HG03354 (cell line): Measurements from ENCODE around the gene MST1.
"Not testable (repeated sequence)": the region's sequence is repeated elsewhere in the genome, so short reads cannot be mapped to it uniquely, and the experiment has no call there.

Source experiments
- ATAC-seq: cut with Tn5 transposase; IDR thresholded peaks from one replicate; pipeline ENCODE4 v1.9.1; 2021; ENCODE audit warnings: mild to moderate bottlenecking; ENCODE audit not compliant: unreplicated experiment, poor library complexity, severe bottlenecking

The MST1 gene

DNA sequence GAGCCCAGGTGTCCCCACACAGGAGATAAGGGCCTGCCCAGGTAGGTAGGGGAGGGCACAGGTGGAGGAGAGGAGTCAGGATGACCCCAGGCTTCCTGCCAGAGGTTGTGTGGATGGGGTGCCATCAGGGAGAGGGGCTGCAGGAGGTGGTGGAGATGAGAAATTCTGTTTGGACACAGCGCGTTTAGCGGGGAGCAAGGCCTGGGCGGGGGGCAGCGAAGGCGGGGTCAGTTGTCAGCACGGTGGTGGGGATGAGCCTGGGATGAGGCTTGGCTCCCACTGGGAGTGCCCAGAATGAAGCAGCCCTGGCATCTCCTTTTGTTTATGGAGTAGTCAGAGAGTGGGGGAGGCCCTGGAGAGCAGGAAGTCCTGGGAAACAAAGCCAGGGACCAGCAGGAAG lies 14.7 kb upstream of the MST1 start:
- no peak for ATAC-seq

DNA sequence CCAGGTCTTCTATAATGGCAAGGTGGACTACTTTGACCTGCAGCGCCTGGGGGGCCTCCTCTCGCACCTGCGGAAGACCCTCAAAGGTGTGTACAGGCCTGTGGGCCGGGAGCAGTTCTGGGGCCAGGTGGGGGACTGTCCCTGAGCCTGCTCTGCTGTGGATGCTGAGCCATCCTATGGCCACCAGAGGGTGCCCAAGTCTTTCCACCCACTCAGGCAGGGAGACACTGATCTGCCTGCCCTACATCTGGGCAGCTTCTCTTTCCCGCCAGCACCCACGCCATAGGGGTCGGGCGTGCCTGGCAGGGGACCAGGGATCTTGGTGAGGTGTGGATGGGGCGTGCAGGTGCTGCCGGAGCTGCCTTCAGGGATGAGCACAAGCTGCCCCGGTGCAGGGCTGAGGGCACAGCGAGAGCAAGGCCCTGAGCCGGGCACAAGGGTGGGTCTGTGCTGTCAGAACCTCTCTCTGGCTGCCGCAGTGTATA lies 14.2 kb upstream of the MST1 start:
- ATAC-seq: peak; percentile 67

DNA sequence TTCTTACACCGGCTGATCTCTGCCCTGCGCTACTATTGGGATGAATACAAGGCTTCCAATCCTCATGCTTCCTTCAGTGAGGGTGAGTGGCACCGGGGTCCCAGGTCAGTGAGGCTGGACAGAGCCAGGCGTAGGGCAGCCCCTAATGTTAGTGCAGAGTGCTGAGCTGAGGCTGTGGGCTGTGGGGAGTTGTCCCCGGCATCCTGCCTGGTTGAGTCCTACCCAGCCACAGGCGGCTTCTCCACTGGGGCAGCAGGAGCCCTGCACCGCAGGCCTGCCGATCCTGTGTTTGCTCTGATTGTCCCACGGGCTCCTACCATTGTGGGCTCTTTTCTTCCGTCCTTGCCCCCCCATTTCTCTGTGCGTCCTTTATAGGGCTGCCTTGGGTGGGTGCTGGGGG lies 13.4 kb upstream of the MST1 start:
- no peak for ATAC-seq

DNA sequence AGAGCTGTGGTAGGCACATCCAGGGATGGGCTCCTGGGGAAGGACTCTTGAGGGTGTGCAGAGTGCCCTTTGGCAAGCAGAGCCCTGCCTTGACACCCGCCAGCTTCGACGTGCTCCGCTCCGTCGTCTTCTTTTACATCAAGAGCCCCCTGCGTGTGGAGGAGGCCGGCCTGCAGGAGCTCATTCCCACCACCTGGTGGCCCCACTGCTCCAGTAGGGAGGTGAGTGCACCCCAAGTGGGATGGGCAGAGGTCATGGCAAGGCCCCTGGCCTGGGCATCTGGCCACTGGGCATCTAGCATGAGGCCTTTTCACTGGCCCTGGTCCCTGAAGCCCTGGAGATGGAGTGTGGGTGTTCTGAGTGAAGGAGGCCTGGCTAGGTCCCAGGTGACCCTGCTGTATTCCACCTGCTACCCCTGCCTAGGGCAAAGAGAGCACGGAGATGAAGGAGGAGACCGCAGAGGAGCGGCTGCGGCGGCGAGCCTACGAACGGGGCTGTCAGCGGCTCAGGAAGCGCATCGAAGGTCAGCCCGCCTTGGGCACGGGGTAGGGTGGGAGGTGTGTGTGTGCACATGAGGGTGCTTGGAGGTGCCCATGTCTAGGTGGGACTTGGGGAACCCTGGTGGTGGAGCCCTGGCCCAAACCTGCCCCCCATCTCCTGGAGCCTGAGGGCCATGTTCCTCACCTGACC lies 12.3 kb upstream of the MST1 start:
- ATAC-seq: no peak

DNA sequence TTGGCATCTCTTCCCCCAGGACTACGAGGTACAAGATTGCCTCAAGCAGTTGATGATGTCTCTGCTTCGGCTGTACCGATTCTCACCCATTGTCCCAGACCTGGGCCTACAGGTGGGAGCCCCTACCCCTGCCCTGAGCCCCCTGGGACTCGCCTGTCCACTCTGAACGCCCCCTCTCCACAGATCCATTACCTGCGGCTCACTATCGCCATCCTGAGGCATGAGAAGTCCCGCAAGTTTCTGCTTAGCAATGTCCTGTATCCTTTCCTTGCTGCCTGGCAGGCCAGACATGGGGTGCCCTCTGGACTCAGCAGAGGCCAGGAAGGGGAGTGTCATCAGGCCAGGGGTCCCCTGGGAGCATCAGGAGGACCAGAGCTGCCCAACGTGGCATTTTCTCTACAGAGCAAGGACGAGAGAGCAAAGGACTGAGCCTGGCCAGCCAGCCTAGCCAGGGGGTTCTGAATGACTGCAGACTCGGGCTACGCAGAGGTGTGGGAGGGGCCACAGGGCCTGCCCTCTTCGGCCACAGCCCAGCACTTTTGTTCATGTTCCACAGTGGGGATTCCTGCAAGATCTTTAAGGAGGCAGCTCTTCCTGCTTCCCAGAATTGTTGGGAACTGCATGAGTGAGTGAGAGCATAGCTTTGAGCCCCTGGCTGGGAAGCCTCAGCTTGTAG lies 11.3 kb upstream of the MST1 start:
- no peak for ATAC-seq

DNA sequence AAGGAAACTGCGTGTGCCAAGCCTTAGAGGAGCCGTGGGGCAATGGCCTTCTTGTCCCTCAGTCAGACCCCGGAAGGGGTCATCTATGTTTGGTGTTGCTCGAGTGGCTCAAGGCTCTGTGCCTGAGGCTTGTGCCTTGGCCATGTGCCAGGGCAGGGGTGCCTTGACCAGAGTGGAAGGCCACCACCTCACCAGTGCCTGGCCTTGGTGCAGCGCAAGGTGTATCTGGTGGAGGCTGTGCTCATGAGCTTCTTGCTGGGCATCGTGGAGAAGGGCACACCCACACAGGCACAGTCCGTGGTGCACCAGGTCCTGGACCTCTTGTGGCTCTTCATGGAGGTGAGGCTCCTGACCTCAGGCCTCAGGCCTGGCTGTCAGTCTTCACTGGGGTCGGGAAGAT lies 10.7 kb upstream of the MST1 start:
- ATAC-seq: no peak

DNA sequence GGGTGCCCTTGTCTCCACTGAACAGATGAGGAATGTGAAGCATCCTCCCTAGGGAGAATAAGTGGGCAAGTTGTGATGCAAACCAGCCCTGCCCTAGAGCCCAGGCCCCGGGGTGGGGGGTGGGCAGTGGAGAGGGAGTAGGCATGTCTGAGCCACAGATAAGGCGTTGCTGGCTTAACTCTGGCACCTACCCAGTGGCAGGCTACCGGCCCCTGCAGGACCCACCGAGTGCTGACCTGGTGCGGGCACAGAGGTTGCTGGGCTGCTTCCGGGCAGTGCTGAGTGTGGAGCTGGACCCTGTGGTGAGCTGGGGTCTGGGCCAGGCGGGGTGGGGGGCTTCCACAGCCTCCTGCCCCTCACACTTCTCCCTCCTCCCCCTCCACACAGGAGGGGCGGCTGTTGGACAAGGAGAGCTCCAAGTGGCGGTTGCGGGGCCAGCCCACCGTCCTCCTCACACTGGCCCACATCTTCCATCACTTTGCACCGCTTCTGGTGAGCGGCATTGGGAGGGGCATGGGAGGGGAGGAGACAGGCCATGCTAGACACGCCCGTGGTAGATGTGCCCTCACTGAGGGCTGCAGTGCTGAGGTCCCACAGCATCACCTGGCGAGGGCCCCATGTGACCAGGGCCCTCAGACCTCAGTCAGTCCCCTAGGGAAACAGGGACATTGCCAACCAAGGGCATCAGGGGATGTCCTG lies 10.2 kb upstream of the MST1 start:
- no peak for ATAC-seq

DNA sequence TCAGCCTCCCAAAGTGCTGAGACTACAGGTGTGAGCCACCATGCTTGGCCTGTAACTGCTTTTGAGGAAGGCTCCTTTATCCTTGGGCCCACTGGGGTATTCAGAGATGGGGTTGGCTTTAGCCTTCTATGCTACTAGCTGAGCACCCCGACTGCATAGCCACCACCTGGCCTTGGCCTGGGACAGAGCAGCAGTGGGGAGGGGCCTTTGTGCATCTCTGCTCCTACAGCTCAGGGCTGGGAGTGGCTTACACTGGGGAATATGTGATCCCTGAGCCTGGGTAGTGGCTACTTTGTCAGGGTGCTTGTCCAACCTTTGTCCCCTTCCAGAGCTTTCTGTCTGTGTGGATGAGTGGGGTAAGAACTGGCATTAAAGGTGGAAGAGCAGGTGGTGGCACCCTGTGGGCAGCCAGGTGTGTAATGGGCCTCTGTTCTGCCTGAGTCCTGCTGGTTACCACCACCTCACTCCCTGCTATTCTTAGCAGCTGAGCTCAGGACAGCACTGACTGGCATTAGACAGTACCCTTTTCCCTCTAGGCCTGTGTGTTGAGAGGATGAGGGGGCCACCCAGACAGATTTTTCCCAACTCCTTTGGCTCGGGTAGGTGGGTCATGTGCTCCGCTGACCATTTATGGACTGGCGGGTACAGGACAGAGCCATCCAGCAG lies 6.2 kb upstream of the MST1 start:
- not testable (repeated sequence) for ATAC-seq

DNA sequence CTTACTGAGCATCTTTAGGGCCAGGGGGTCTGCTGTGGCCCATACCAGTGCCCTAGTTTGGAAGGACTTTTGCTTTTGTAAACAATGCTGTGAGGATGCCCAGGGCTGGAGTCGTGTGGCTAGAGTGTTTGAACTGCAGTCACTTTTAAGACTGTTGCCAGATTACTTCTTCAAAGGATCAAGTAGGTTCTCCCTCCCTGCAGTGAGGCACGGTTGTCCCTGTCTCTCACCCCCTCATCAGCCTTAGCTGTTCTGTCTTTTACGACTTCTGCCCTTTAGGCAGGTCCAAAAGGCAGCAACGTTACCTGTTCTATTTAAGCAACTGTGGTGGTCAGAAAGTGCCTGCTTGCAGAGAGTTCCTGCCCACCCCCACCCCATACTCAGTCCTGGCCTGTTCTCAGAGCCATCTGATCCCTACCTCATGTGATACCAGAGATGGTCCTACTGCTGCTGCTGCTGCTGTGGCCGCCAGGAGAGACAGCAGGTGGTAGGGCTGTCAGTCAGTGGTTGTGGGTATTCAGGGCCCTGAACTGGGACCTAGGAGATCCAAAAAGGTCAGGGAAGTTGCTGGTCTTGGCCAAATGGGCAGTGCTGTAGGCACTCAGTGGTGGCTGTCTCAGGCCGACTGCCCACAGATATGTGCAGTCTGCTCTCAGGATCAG lies 5.3 kb upstream of the MST1 start:
- ATAC-seq: not testable (repeated sequence)

DNA sequence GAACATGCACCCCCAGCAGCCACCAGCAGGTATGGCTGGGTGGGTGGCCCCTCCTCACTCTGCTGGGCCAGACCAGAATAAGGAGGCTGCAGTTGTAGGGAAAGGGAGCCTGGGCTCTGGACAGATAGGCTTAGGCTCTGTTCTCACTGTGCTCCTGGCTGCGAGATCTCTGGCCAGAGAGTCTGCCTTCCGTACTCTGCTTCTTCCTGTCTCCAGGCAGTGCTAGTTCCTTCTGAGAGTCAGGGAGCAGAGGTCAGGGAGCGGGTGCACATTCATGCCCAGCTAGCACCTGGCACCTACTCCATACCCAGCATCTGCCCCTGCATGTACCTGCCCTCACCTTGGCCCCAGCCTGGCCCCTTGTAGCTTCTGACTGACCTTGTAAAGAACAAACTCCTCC lies 2.2 kb upstream of the MST1 start:
- ATAC-seq: not testable (repeated sequence)

DNA sequence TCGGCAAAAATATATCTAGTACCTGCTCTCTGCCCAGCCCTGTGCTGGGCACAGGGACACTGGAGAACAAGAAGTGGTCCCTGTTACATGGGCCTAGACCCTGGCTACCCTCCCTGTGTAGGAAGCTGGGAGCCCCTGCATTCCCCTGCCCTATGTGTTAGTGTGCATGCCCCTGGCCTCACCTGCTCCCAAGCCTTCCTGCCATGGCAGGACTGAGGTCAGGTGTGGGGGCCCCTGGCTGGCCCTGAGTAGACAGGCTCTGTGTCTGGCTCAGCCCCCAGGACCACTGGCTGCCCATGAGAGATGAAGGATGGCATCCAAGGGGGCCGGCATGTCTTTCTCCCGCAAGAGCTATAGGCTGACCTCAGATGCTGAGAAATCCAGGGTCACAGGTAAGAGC lies 1.6 kb upstream of the MST1 start:
- ATAC-seq: not testable (repeated sequence)

DNA sequence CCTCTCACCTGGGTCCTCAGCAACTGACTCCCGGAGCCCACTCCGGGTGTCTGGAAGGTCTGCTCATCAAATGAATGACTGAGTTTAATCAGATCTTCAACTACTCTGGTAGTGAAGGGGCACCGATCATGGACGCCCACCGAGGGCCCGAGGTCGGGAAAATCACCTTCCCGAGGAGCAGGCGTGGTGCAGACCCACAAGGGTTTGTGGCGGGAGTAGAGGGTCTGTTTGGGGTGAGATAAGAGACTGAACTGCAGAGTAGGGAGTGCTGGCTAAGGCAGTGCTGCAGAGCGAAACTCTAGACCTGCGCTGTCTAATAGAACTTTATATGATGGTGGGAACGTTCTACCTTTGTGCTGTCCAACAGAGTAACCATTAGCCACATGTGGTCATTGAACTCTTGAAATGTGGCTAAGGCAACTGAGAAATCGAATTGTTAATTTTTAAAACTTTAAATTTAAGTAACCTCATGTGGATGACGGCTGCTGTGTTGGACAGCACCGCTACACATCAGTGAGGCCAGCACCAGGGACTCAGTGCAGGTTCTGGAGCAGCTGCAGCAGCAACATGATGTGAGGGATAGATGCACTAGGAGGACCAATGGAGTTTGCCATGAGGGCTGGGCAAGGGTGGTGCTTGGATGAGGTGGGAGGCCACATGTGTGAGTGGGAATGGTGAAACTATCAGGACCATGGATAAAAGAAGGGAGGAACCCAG lies 792 bp upstream of the MST1 start:
- ATAC-seq: not testable (repeated sequence)

DNA sequence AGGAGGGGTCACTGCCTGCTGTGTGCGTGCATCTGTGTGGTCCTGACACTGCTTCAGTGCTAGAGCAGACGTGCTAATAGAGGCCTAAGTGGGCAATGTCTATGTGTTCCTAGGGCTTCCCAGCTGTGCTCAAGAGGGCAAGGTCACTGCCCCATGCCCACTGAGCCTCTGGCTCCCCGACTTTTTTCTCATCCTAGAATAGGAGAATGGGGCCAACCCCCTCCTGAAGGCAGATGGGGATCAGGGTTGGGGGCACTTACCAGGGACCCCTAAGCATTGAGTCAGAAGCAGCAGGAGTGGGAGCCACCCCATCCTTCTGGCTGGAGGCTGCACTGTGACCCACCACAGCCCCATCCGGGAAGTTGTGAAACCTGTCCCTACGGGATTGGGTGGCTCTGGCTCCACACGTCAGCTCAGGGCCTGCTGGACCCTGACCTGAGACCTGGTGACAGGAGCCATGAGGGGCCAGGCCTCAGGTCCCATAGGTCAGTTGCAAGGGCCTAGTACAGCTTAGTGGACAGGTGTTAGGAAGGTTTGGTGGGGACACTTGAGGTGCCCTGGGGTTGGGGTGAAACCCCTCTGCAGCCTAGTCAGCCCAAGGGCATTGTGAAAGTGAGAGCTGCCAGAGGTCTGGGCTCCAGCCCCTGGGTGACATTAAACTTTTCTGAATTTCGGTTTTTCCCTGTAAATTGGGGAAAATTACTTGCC lies 782 bp downstream of the MST1 start:
- peak; percentile 12 for ATAC-seq

DNA sequence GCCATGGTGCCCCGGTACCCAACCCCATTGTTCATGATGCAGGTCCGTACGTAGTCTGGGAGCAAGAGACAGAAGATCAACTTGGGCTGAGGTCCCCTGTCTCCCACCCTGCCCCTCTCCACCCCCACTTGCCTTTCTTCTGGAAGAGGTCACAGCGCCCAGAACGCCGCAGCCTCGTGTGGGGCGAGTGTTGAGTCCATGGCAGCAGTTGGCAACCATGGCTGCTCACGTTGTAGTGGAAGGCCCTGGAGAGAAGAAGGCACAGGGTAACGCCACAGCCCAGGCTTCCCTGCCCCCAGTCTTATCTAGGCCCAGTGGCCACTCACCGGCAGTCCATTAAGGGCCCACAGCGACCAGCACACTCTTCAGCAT lies 1.9 kb downstream of the MST1 start:
- ATAC-seq: not testable (repeated sequence)

DNA sequence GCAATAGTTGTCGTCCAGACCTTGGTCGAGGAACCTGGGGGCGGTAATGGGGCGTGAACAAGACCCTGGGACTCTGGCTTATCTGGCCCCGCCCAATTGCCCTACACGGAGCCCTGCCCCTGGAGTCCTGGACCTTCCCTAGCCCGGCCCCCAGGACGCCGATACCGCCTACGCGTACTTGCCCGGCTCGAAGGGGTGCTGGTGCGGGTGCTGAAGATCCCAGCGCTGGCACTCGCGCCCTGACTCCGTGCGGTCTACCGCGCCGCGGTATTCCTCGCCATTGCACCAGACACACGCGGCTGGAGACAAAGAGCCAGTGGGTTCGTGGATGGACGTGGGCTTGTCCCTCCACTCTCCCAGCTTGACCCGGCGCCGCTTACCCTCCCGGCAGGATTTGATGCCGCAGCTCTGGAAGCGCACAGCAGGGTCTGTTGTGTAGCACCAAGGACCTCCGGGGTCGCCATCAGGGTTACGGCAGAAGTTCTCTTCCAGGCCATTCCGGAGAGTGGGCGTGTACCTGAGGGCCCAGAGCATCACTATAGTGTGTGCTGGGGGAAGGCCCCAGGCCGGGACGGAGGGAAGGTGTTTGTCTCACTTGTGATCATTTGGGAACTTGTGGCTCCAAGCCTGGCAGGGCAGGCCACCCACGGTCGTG lies 2.4 kb downstream of the MST1 start:
- not testable (repeated sequence) for ATAC-seq

DNA sequence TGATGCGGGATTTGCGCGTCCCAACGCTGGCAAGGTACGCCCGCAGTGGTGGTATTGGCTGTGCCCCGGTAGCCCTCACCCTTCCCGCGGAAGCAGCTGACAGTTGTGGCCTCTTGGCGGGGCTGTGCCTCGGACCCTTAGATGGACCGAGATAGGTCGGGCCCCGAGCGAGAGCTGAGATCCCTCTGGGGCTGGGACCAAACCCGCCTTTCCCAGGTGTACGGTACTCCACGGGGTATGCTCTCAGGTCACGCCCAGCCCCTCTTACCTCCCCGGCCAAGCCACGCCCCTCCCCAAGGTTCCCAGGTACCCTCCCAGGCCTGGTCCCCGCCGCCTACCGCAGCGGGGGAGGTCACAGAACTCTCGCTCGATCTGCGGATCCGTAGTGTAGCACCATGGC lies 2.9 kb downstream of the MST1 start:
- not testable (repeated sequence) for ATAC-seq

DNA sequence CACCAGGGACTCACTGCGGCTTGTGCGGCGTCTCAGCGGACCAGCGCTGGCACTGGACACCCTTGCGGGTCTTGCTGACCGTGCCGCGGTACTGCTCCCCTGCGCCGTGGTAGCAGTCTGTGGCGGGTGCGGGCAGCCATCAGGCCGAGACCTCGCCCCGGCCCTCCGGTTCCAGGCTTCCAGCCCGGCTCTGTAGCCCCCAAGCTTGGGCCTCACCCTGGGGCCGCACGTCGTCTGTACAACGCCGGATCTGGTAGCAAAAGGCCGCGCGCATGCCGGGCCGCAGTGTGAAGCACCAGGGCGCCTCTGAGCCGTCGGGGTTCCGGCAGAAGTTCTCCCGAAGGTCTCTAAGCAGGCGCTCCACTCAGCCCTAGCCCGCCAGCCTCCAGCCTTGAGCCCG lies 3.4 kb downstream of the MST1 start:
- ATAC-seq: not testable (repeated sequence)

DNA sequence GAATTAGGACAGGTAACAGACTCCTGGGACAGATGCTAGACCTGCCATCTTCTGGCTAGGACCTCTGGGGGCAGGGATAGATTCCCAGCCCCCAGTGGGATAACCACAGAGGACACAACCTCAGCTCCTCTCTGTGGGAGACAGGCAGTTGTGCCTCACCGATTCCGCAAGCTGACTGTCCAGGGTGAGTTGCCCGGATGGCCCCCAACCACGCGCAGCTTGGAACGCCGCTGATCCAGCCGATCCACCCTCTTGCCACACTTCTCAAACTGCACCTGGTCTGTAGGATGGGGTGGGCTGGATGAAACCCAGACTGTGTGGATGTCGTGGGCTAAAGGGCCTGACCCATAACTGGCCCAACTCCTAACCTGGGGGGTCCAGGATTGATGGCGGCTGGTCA lies 4.2 kb downstream of the MST1 start:
- ATAC-seq: not testable (repeated sequence)
